Measurements from ENCODE around the gene INAFM1.

The INAFM1 gene

GRCh38 chr19:47240996-47241918 lies 33.4 kb upstream of the INAFM1 start:
- H3K4me1 ChIP-seq (ENCODE audit: insufficient read depth, low read length, poor library complexity, severe bottlenecking) = peaks cover 16% of the 10 kb centered on the region
- no peak for TF ChIP-seq EZH2phosphoT487 (IDR thresholded peaks at IDR 0.05; ENCODE audit: borderline replicate concordance)
- TF ChIP-seq, protein P1, sequence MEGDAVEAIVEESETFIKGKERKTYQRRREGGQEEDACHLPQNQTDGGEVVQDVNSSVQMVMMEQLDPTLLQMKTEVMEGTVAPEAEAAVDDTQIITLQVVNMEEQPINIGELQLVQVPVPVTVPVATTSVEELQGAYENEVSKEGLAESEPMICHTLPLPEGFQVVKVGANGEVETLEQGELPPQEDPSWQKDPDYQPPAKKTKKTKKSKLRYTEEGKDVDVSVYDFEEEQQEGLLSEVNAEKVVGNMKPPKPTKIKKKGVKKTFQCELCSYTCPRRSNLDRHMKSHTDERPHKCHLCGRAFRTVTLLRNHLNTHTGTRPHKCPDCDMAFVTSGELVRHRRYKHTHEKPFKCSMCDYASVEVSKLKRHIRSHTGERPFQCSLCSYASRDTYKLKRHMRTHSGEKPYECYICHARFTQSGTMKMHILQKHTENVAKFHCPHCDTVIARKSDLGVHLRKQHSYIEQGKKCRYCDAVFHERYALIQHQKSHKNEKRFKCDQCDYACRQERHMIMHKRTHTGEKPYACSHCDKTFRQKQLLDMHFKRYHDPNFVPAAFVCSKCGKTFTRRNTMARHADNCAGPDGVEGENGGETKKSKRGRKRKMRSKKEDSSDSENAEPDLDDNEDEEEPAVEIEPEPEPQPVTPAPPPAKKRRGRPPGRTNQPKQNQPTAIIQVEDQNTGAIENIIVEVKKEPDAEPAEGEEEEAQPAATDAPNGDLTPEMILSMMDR (conservative IDR thresholded peaks at IDR 0.05; ENCODE audit: low read length) = no peak
- H3K79me2 ChIP-seq (ENCODE audit: insufficient read depth, low read length) = no peaks in the 10 kb centered on the region
- peaks cover 4% of the 10 kb centered on the region; the same call in 1 of the 2 replicates for H3F3A ChIP-seq (ENCODE audit: low read depth)
- H2AFZ ChIP-seq (ENCODE audit: low read length) = no peak overlapping the region
- H3K9me3 ChIP-seq (ENCODE audit: insufficient read depth, low read depth, low read length) = no peaks in the 10 kb centered on the region
- peaks cover 4% of the 10 kb centered on the region for H3K27me3 ChIP-seq (ENCODE audit: insufficient read depth, low read length, poor library complexity, severe bottlenecking)
- peak overlapping the region; percentile 8 for H3K4me3 ChIP-seq (ENCODE audit: low read length, poor library complexity, severe bottlenecking)
- H4K20me1 ChIP-seq (ENCODE audit: insufficient read depth, low read length, poor library complexity, severe bottlenecking) = no peaks in the 10 kb centered on the region
- H3K36me3 ChIP-seq (ENCODE audit: insufficient read depth, low read length) = no peaks in the 10 kb centered on the region
- H3K9ac ChIP-seq (ENCODE audit: low read depth, low read length, poor library complexity, severe bottlenecking) = no peak overlapping the region
- no peaks in the 10 kb centered on the region for H3K9me2 ChIP-seq (replicated peaks; ENCODE audit: low read depth, low read length)
- peak overlapping the region; percentile 37 for H3K4me2 ChIP-seq (ENCODE audit: low read depth, low read length, poor library complexity, severe bottlenecking)

- H3K27me3 ChIP-seq (ENCODE audit: insufficient read depth, low read length, poor library complexity, severe bottlenecking) = peaks cover 4% of the 10 kb centered on the region
- no peaks in the 10 kb centered on the region for H3K9me2 ChIP-seq (replicated peaks; ENCODE audit: low read depth, low read length)
- no peaks in the 10 kb centered on the region for H4K20me1 ChIP-seq (ENCODE audit: insufficient read depth, low read length, poor library complexity, severe bottlenecking)
- H3K4me1 ChIP-seq (ENCODE audit: insufficient read depth, low read length, poor library complexity, severe bottlenecking) = peaks cover 16% of the 10 kb centered on the region
- H3K36me3 ChIP-seq (ENCODE audit: insufficient read depth, low read length) = no peaks in the 10 kb centered on the region
- H3K79me2 ChIP-seq (ENCODE audit: insufficient read depth, low read length) = no peaks in the 10 kb centered on the region
- no peak overlapping the region for H3K9ac ChIP-seq (ENCODE audit: low read depth, low read length, poor library complexity, severe bottlenecking)
- TF ChIP-seq, protein P1 (conservative IDR thresholded peaks at IDR 0.05; ENCODE audit: low read length) = no peak
- no peak for TF ChIP-seq EZH2phosphoT487 (IDR thresholded peaks at IDR 0.05; ENCODE audit: borderline replicate concordance)
- peaks cover 4% of the 10 kb centered on the region; the same call in 1 of the 2 replicates for H3F3A ChIP-seq (ENCODE audit: low read depth)
- no peak overlapping the region for H2AFZ ChIP-seq (ENCODE audit: low read length)
- H3K4me2 ChIP-seq (ENCODE audit: low read depth, low read length, poor library complexity, severe bottlenecking) = no peak overlapping the region
- no peaks in the 10 kb centered on the region for H3K9me3 ChIP-seq (ENCODE audit: insufficient read depth, low read depth, low read length)
- no peak overlapping the region for H3K4me3 ChIP-seq (ENCODE audit: low read length, poor library complexity, severe bottlenecking)
Measured at GRCh38 chr19:47241919-47242577, 32.6 kb upstream of the INAFM1 start.

GRCh38 chr19:47243364-47243775 lies 31.3 kb upstream of the INAFM1 start:
- H3K9ac ChIP-seq (ENCODE audit: low read depth, low read length, poor library complexity, severe bottlenecking) = peak overlapping the region; percentile 14
- H2AFZ ChIP-seq (ENCODE audit: low read length) = no peak overlapping the region
- peak overlapping the region; percentile 49 for H3K4me3 ChIP-seq (ENCODE audit: low read length, poor library complexity, severe bottlenecking)

More at GRCh38 chr19:47243364-47243775, 31.3 kb upstream of the INAFM1 start:
- no peaks in the 10 kb centered on the region for H3K36me3 ChIP-seq (ENCODE audit: insufficient read depth, low read length)
- peaks cover 4% of the 10 kb centered on the region; the same call in 1 of the 2 replicates for H3F3A ChIP-seq (ENCODE audit: low read depth)
- peaks cover 16% of the 10 kb centered on the region for H3K4me1 ChIP-seq (ENCODE audit: insufficient read depth, low read length, poor library complexity, severe bottlenecking)
- no peaks in the 10 kb centered on the region for H3K9me2 ChIP-seq (replicated peaks; ENCODE audit: low read depth, low read length)
- peaks cover 4% of the 10 kb centered on the region for H3K27me3 ChIP-seq (ENCODE audit: insufficient read depth, low read length, poor library complexity, severe bottlenecking)
- H3K4me2 ChIP-seq (ENCODE audit: low read depth, low read length, poor library complexity, severe bottlenecking) = peak overlapping the region; percentile 52
- no peaks in the 10 kb centered on the region for H3K79me2 ChIP-seq (ENCODE audit: insufficient read depth, low read length)
- H3K9me3 ChIP-seq (ENCODE audit: insufficient read depth, low read depth, low read length) = no peaks in the 10 kb centered on the region
- no peaks in the 10 kb centered on the region for H4K20me1 ChIP-seq (ENCODE audit: insufficient read depth, low read length, poor library complexity, severe bottlenecking)
- TF ChIP-seq, protein P1 (conservative IDR thresholded peaks at IDR 0.05; ENCODE audit: low read length) = no peak
- TF ChIP-seq EZH2phosphoT487 (IDR thresholded peaks at IDR 0.05; ENCODE audit: borderline replicate concordance) = no peak

Measured in Loucy (cell line).